HL-60/S4 treated with phorbol 12-myristate 13-acetate at 8.2 ng/mL for 4 days and 3 days (cell line): ENCODE data around the gene NIN.

Experiments
- in situ Hi-C: fragments of 300-500 bp; cut with MboI; formaldehyde crosslinking; loops from 2 replicates; pipeline ENCODE4 v1.15.0; 2022; ENCODE audit warnings: low sequenced_read_pairs

Gene NIN

DNA sequence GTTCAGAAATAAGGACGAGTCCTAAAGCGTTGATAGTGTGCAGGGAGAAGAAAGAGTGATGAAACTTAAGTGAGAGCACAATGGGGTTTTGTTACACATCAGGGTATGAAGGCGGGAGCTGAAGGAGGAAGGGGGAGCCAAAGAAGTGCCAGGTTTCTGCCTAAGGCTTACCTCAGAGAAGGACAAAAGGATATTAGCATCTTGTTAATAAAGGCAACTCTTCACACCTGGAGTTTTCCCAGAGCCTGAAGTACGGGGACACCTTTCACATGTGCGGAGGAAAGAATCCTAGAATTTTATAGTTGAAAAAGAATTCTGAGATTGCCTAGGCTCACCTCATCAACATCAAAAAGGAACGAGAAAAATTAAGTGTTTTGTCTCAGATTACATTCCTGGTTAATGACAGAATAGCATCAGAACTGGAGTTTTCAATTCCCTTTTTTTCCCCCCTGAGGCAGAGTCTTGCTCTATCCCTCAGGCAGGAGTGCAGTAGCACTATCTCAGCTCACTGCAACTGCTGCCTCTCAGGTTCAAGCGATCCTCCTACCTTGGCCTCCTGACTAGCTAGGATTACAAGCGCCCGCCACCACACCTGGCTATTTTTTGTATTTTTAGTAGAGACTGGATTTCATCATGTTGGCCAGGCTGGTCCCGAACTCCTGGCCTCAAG, 160.6 kb downstream of the NIN start:
- in situ Hi-C loops: no loop called here
